Keratinocyte (primary cell): ENCODE data around the gene FHIT. TPM values are rescaled to one million over a fixed set of nuclear protein-coding genes. Genes with fewer than 3 reads are reported as not detected.

ENCODE experiments used
- DNase-seq: peaks from one replicate; pipeline ENCODE4 v3.0.0-alpha.2; 2011; ENCODE audit warnings: low read depth, missing footprints, low spot score
- FAIRE-seq: peaks from 2 replicates; lab custom pipeline; 2011; peaks lifted over from hg19 to GRCh38; lab: Jason Lieb, UNC
- H2AFZ ChIP-seq: 2 replicates; pipeline ENCODE4 v1.6.0; 2012; ENCODE audit warnings: low read length, control low read depth, inconsistent platforms; ENCODE audit not compliant: control insufficient read depth
- H3K27ac ChIP-seq: 2 replicates; pipeline ENCODE4 v1.5.1; 2011; ENCODE audit warnings: low read length; ENCODE audit not compliant: control insufficient read depth, insufficient read depth
- H3K27me3 ChIP-seq: 3 replicates; pipeline ENCODE4 v1.6.0; 2011; ENCODE audit warnings: low read length; ENCODE audit not compliant: control insufficient read depth, insufficient read depth; ENCODE audit errors: extremely low read depth
- H3K36me3 ChIP-seq, 2 experiments: 2 replicates in 1 of 2; 3 replicates in 1 of 2; pipeline ENCODE4 v1.5.1; 2011; ENCODE audit warnings: low read length in 2 of 2, mild to moderate bottlenecking in 1 of 2; ENCODE audit not compliant: control insufficient read depth in 2 of 2, insufficient read depth in 2 of 2; ENCODE audit errors: extremely low read depth in 1 of 2
- H3K4me1 ChIP-seq: 3 replicates; pipeline ENCODE4 v1.5.1; 2011; ENCODE audit warnings: low read length; ENCODE audit not compliant: control insufficient read depth, insufficient read depth; ENCODE audit errors: extremely low read depth
- H3K4me2 ChIP-seq: 3 replicates; pipeline ENCODE4 v1.6.0; 2011; ENCODE audit warnings: low read depth, low read length; ENCODE audit not compliant: control insufficient read depth, insufficient read depth; ENCODE audit errors: extremely low read depth
- H3K4me3 ChIP-seq, 3 experiments: fragments of 200-600 bp in 1 of 3; sonication (generic) in 1 of 3; 2 replicates in 2 of 3; 3 replicates in 1 of 3; pipeline ENCODE4 v1.5.1; 2011 to 2016; ENCODE audit warnings: low read length in 3 of 3, mild to moderate bottlenecking in 3 of 3, control low read depth in 2 of 3, inconsistent platforms in 1 of 3, low read depth in 1 of 3, mixed read lengths in 1 of 3, mixed run types in 1 of 3, moderate library complexity in 1 of 3; ENCODE audit not compliant: control insufficient read depth in 2 of 3, insufficient read depth in 2 of 3; ENCODE audit errors: extremely low read depth in 1 of 3
- H3K79me2 ChIP-seq: 2 replicates; pipeline ENCODE4 v1.6.0; 2012; ENCODE audit warnings: low read length; ENCODE audit not compliant: control insufficient read depth, insufficient read depth
- H3K9ac ChIP-seq: 3 replicates; pipeline ENCODE4 v1.6.0; 2011; ENCODE audit warnings: low read length; ENCODE audit not compliant: control insufficient read depth, insufficient read depth; ENCODE audit errors: extremely low read depth
- H3K9me1 ChIP-seq: 3 replicates; pipeline ENCODE4 v1.6.0; 2011; ENCODE audit warnings: low read length; ENCODE audit not compliant: control insufficient read depth, insufficient read depth; ENCODE audit errors: extremely low read depth
- H3K9me3 ChIP-seq: 2 replicates; pipeline ENCODE4 v1.5.1; 2012; ENCODE audit warnings: low read depth, low read length; ENCODE audit not compliant: control insufficient read depth
- H4K20me1 ChIP-seq: 3 replicates; pipeline ENCODE4 v1.6.0; 2011; ENCODE audit warnings: low read length; ENCODE audit not compliant: control insufficient read depth, insufficient read depth; ENCODE audit errors: extremely low read depth
- EZH2 ChIP-seq: IDR thresholded peaks from one replicate; pipeline ENCODE4 v1.6.1; 2012; ENCODE audit warnings: inconsistent platforms, mild to moderate bottlenecking, low read length, moderate library complexity
- dilution Hi-C: fragments of 300-500 bp; cut with MboI; formaldehyde crosslinking; loops from one replicate; pipeline ENCODE4 v1.7.0; 2020; ENCODE audit warnings: low sequenced_read_pairs; ENCODE audit not compliant: extremely low pct_ligation_motif_present
- polyA plus RNA-seq, 5 experiments: library from polyadenylated mRNA; depleted of rRNA in 3 of 5; stranded (reverse) in 3 of 5; stranded (forward) in 1 of 5; unstranded in 1 of 5; fragments of >200 nt; gene quantifications; 1 replicate in 1 of 5; 2 replicates in 3 of 5; 3 replicates in 1 of 5; pipeline versions ENCODE4 v1.2.1 to v1.2.3, GENCODE V29; 2011 to 2012; ENCODE audit warnings: missing spikeins in 2 of 5, low read depth in 1 of 5, low replicate concordance in 1 of 5
- TF ChIP-seq, protein P1 (sequence below), 3 experiments: IDR thresholded peaks in 1 of 3; conservative IDR thresholded peaks in 1 of 3; optimal IDR thresholded peaks in 1 of 3; 2 replicates in 2 of 3; 3 replicates in 1 of 3; pipeline versions ENCODE3 to v1.5.1; 2011; ENCODE audit warnings: low read length in 3 of 3, mild to moderate bottlenecking in 3 of 3, moderate library complexity in 2 of 3, control low read depth in 1 of 3, inconsistent platforms in 1 of 3; ENCODE audit not compliant: insufficient read depth in 2 of 3; ENCODE audit errors: extremely low read depth in 1 of 3

Gene FHIT
- polyA plus RNA-seq, 1 donor (not counting 4 experiments of a cell fraction or from before 2014, with no cell fraction given) = 2.2 TPM

DNA sequence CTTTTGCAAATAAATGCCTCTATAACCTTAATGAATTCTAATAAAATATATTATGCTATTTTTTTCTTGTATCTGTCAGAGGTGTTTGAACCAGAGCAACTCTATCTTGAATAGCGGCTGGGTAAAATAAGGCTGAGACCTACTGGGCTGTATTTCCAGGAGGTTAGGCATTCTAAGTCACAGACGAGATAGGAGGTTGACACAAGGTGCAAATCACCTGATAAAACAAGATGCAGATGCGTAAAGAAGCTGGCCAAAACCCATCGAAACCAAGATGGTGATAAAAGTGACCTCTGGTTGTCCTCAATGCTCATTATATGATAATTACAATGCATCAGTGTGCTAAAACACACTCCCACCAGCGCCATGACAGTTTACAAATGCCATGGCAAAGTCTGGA is 990.7 kb downstream of the FHIT start:
- DNase-seq (no peak), FAIRE-seq (no peak)
- Histone ChIP-seq H3K4me3 (no peak overlapping the region), H4K20me1 (no peaks in the 10 kb centered on the region), H3K36me3 (no peaks in the 10 kb centered on the region), H3K4me2 (no peak overlapping the region), H2AFZ (no peak overlapping the region), H3K9me1 (no peaks in the 10 kb centered on the region), H3K27ac (no peak overlapping the region), H3K27me3 (no peaks in the 10 kb centered on the region), H3K9me3 (no peaks in the 10 kb centered on the region), H3K4me1 (no peaks in the 10 kb centered on the region), H3K79me2 (no peaks in the 10 kb centered on the region), H3K9ac (no peak overlapping the region)
- TF ChIP-seq, protein P1, sequence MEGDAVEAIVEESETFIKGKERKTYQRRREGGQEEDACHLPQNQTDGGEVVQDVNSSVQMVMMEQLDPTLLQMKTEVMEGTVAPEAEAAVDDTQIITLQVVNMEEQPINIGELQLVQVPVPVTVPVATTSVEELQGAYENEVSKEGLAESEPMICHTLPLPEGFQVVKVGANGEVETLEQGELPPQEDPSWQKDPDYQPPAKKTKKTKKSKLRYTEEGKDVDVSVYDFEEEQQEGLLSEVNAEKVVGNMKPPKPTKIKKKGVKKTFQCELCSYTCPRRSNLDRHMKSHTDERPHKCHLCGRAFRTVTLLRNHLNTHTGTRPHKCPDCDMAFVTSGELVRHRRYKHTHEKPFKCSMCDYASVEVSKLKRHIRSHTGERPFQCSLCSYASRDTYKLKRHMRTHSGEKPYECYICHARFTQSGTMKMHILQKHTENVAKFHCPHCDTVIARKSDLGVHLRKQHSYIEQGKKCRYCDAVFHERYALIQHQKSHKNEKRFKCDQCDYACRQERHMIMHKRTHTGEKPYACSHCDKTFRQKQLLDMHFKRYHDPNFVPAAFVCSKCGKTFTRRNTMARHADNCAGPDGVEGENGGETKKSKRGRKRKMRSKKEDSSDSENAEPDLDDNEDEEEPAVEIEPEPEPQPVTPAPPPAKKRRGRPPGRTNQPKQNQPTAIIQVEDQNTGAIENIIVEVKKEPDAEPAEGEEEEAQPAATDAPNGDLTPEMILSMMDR (optimal IDR thresholded peaks at IDR 0.05 in 1 of 3, IDR thresholded peaks at IDR 0.05 in 1 of 3, conservative IDR thresholded peaks at IDR 0.05 in 1 of 3; ENCODE audit: extremely low read depth in 1 of 3, insufficient read depth in 2 of 3, low read length in 3 of 3) = no peak
- no peak for TF ChIP-seq EZH2
- dilution Hi-C loops = no loop called here

GRCh38 chr3:60250810-60251209 is 1000.4 kb downstream of the FHIT start:
- Histone ChIP-seq H4K20me1 (no peaks in the 10 kb centered on the region), H3K27me3 (no peaks in the 10 kb centered on the region), H3K27ac (no peak overlapping the region), H3K36me3 (no peaks in the 10 kb centered on the region), H3K79me2 (no peaks in the 10 kb centered on the region), H3K9ac (no peak overlapping the region), H2AFZ (no peak overlapping the region), H3K4me2 (no peak overlapping the region), H3K4me3 (no peak overlapping the region), H3K9me1 (no peaks in the 10 kb centered on the region), H3K4me1 (no peaks in the 10 kb centered on the region), H3K9me3 (no peaks in the 10 kb centered on the region)
- DNase-seq (no peak), FAIRE-seq (no peak)
- TF ChIP-seq, protein P1 (optimal IDR thresholded peaks at IDR 0.05 in 1 of 3, IDR thresholded peaks at IDR 0.05 in 1 of 3, conservative IDR thresholded peaks at IDR 0.05 in 1 of 3; ENCODE audit: extremely low read depth in 1 of 3, insufficient read depth in 2 of 3, low read length in 3 of 3) = no peak
- TF ChIP-seq EZH2 = no peak
- dilution Hi-C loops = no loop called here
